Hematopoietic multipotent progenitor cell treated with erythropoietin and hydrocortisone succinate and interleukin-3 and kit ligand, for 4 days (in vitro differentiated cells): ENCODE results near the gene TTL.
"Not testable (repeated sequence)": the region's sequence is repeated elsewhere in the genome, so short reads cannot be mapped to it uniquely, and the experiment has no call there.

Experiments
- DNase-seq: peaks from one replicate; pipeline ENCODE4 v3.0.0-alpha.2; 2015

The TTL gene

DNA sequence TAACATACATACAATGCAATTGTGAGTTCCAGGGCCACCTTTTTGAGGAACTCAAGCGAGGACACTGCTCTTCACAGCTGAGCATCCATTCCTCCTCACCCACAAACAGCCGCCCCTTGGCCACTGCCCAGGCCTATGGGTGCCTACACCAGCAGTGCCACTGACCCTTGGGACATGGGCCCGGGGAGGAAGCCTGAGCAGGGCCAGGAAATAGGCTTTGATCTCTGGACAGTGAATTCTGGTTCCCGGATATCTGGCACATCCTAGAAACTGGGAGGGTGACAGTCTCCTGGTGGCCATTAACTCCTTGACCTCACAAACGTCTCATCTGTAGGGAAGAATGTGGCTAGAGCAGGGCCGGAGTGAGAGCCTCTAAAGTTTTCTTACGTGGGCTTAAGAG, 5.5 kb upstream of the TTL start:
- no peak for DNase-seq

DNA sequence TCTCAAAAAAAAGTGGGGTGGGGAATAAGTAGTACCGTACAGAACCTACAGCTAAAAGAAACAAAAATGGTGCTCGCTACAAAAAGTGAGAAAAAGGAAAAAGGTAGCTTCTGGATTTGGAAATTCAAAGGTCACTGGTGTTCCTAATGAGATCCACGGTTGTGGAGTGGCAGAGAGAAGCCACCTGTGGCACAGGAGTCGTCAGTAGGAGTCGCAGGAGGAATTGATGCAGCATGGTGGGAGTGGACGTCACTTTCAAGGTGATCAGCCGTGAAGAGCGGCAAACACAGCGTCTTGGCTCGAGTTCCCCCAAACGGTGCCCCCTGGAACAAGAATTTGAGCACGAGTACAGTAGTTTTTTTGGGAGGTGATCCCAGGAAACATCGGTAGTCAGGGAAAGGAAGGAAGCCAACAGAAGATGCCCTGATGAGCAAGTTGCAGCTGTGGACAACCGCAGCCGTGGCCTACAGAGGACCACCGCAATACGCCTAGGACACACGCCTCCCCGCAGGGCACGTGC, 1.4 kb upstream of the TTL start:
- DNase-seq = no peak

DNA sequence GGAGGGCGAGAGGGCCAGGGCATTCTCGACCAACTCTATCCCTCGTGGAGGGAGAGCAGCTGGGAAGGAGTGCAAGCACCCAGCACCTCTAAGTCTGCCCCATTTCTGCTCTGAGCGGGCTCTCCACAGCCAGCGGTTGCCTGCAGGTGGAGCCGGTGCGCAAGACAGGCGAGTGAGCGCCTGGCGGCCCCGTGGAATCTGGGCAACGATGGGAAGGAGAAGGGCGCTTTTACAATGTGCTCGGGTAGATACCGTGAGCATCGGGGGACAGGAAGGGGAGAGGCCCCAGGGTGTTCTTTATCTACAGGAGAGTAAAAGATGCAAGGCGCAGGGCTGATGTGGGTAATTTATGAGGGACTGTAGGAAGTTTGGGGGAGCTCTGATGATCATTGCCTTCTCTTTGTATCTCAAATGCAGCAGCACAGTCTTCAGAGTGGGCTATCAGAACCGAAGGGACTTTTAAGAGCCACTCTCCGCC, 867 bp upstream of the TTL start:
- DNase-seq = peak; percentile 96

DNA sequence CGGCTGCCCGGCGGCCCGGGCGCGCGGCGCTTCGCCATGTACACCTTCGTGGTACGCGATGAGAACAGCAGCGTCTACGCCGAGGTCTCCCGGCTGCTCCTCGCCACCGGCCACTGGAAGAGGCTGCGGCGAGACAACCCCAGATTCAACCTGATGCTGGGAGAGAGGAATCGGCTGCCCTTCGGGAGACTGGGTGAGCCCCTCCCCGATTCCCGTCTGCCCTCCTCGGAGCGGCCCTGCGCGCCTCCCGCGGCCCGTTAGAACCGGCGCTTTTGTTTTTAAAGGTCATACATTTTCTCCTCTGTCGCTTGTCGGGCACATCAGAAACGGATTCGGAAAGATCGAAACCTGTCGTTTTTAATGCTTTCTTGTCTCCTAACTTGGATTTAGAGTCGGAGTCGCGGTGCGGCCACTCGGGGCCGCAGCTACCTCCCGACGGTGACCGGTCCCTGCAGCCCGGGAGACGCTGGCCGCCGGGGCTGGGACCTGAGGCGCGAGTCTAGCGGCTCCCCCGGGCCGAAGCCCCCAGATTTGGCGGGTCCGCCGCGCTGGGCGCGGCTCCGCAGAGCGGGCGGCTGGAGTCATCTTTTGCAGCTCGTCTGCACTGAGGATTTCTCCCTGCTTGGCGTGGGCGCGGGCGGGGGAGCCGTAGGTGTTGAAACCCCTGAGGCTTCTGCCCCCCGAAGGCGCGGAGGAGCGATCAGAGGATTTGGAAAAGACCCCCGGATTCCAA, 519 bp downstream of the TTL start:
- peak; percentile 64 for DNase-seq

DNA sequence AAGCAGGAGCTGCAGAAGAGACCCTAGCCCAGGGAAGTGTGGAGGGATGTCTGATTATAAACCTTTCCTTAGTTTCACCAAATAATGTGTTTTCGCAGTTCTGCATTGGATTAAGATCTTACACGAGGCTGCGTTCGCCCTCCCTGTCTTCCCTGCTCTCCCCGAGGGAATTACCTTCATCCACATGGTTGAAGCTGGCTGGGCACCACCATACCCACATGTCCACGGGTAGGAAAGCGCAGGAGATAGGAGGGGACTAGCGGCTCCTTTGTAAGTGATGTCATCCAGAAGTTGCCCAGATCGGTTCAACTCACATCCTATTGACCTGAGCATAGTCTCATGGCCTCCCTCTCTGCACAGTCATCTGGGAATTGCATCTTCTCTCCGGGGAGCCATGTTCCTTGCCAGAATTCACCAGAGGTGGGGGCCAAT, 1.1 kb downstream of the TTL start:
- peak; percentile 68 for DNase-seq

DNA sequence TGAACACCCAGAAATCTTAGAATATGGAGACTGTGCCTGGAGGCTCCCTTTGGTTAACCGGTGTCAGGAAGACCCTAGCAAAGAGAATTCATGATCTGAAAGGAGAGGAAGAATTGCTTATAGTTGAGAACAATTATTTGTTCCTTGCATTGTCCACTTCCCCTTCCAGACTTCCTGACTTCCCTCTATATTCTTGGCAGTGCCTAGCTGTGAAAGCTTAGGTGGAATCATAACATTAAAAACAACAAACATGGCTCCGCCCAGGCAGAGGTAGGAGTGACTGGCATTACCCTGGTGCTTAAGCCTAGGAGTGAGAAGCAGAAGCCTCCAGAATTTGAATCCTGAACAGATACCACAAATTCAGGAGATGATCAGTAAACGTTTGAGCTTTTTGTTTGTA, 1.9 kb downstream of the TTL start:
- DNase-seq = no peak

DNA sequence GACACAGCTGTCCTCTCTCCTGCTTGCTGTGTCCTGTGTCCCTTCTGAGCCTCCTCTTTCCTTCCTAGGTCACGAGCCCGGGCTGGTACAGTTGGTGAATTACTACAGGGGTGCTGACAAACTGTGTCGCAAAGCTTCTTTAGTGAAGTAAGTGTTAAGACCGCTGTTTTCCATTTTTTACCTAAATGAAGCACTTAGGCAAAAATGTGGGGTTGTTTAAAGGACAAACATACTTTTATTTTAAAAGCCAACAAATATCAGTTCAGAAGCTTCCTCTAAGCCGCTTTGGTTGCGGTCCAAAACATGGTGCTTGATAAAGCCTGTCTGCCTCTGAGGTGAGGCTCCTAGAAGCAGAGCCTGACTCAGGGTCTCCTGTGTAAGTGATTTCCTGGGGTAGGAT, 3.9 kb downstream of the TTL start:
- DNase-seq = no peak

DNA sequence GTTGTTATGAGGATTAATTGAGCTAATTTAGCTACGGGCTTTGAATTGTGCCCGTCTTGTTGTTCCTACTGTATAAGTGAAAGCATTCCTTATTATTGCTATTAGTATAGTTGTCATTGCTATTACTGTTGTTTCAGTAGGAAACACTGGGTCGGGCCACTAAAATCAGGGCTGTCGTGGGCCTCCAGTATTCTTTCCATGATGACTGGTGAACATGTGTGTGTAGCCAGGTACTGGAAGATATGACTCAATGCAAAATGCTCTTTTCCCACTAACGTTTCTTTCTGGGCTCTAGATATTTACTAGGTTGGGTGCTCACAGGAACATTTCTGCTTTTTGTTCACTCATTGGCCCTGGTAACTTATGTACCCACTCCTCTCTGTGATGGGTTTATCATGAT, 4.9 kb downstream of the TTL start:
- DNase-seq = no peak

DNA sequence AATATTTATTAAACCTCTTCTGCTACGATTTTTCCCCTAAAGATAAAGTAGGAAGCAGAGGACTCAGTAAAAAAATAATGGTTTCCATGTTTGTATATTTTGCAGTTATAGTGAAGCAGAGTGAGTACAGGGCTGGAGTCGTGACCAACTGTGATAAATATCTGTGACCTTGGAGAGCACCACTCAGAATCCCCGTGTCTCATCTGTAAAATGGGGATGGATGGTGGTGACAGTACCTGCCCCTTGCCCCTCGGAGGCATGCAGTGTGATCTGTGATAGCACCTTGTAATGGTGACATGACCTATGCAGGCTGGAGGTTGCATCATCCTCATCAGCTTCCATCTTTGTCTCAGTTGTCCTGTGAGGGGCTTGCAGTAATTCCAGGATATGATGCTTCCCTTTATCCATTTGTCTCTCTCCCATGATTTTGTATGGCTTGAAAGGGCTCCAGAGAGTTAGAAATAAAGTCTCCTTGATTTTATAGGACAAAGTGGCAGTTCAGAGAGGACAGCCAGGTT, 5.5 kb downstream of the TTL start:
- DNase-seq = no peak

DNA sequence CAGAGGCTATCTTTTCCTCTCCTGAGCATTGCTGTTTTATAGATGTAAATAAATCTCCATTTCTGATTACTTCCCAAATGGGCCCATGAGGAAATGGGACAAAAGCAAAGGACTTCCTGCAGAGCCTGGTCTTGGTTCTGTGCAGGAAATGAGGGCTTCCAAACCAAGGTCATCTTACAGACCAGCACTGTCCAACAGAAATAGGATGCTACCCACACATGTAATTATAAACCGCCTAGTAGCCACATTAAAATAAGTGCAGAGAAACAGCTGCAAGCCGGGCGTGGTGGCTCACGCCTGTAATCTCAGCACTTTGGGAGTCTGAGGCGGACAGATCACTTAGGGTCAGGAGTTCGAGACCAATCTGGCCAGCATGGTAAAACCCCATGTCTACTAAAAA, 6.2 kb downstream of the TTL start:
- DNase-seq = no peak

DNA sequence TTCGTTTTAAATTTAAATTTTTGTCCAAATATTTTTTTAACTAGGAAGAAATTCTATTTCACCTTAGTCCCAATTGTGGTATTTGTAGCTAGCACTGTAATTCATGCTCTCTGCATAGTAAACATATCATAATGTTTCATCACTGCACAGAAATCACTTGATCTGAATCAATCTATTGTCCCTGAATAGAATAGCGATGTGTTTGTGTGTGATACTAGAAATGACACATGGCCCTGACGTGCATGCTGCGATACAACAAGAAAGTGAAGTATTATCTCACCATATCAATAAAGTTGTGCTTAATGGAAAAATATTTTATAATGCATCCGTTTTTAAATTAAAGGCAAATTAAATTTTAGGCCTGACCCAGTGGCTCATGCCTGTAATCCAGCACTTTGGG, 10.0 kb downstream of the TTL start:
- DNase-seq = no peak

DNA sequence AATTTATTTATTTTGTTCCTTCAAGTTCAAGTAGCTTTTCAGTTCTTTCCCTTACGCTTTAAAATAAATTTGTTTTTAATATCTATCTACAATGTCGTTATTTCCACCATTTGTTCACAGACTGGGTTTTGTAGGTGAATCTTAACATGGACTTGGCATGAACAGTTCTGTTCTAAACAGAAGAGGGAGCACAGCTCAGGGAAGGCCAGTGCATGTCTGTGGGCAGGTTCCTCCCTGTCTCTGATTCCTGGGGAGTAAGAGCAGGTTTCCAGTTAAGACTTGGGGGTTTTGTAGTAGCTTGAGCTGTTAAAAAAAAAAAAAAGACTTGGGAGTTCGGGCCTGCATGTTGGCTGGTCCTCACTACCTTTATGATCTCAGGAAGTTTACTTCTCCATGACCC, 11.1 kb downstream of the TTL start:
- no peak for DNase-seq

DNA sequence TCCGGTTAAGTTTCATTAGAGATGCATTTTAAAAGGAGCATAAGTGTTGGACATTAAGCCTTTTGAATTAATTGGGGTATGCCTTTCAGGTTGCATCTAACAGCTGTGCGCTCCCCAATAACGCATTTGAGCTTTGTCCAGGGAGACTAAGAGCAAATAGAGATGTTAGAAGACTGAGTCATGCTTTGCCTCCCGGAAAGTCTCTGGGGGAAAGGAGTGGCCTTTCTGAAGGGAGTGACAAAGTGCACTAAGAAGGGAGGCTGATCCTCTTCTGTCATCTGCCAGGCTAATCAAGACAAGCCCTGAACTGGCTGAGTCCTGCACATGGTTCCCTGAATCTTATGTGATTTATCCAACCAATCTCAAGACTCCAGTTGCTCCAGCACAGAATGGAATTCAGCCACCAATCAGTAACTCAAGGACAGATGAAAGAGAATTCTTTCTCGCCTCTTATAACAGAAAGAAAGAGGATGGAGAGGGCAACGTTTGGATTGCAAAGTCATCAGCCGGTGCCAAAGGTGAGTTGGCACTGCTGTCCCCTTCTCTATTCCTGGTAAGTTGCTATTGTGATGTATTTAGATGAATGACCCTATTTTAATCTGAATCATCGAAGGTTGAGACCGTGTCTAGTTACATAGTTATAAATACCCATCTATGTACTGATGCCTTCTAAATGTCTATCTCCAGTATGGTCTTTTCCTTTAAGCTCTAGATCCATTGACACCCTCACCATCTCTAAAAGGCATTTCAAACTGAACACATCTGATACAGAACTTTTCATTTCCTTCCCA, 12.1 kb downstream of the TTL start:
- DNase-seq = peak; percentile 19

DNA sequence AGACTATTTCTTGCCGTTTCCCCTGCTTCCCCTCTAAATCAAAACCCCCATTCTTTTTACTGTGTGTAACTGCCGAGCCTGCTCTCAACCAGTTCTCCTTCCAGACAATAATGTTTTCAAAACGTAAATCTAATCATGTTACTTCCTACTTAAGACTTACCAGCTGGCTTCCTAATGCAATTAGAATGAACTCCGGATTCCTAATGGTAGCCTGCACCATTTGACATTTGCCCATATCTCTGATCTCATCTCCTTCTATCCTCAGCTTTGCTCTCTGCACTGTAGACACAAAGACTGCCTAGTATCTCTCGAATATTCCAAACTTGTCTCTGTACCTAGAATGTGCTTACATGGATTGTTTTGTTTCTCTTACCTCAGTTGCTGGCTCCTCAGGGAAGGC, 12.9 kb downstream of the TTL start:
- no peak for DNase-seq

DNA sequence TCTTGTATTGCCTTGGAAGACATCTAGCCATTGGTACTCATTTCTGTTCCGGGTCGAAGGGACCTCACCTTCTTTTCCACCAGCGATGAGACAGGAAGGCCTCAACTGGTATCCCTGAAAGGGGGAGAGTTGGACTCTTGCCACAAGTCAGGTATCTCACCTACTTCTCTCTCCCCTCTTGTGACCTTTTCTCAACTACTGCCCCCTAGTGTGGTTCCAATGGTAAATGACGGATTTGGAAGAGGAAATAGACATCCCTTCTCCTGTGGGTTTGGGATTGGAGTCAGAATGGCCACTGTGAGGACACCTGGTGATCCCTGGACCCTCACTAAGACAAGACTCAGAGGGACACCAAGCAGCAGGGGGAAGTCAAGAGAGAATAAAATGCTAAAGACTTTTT, 13.9 kb downstream of the TTL start:
- DNase-seq = not testable (repeated sequence)

DNA sequence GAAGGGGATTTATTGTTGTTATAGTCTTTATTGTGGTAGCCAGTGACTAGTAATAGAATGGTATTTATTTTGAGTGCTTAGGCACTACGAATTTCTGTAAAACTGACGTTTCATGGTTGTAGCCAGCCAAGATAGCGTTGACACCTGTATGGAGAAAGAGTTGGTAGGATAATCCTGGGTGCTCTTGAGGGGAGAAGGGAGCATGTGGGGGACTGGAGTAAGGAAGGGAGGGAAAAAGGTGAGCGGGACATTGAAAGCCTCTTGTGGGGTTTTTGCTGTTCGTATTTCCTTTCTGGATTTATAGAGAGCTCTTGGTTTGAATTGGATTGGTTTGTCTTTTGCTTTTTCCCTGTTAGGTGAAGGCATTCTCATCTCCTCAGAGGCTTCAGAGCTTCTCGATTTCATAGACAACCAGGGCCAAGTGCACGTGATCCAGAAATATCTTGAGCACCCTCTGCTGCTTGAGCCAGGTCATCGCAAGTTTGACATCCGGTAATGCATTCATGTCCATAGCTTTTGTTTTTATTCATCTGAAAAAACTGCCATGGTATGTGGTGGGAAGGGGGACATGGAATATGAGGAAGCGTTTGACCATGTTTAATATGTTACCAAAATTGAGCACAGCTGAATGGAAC, 19.0 kb downstream of the TTL start:
- DNase-seq = peak; percentile 87

DNA sequence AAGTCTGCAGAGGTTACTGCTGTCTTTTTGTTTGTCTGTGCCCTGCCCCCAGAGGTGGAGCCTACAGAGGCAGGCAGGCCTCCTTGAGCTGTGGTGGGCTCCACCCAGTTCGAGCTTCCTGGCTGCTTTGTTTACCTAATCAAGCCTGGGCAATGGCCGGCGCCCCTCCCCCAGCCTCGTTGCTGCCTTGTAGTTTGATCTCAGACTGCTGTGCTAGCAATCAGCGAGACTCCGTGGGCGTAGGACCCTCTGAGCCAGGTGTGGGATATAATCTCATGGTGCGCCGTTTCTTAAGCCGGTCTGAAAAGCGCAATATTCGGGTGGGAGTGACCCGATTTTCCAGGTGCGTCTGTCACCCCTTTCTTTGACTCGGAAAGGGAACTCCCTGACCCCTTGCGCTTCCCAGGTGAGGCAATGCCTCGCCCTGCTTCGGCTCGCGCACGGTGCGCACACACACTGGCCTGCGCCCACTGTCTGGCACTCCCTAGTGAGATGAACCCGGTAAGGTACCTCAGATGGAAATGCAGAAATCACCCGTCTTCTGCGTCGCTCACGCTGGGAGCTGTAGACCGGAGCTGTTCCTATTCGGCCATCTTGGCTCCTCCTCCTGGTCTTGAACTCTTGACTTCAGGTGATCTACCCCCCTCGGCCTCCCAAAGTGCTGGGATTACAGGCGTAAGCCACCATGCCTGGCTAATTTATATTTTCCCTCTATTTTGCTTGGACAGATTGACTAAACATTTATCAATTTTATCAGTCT, 27.5 kb downstream of the TTL start:
- DNase-seq = not testable (repeated sequence)

DNA sequence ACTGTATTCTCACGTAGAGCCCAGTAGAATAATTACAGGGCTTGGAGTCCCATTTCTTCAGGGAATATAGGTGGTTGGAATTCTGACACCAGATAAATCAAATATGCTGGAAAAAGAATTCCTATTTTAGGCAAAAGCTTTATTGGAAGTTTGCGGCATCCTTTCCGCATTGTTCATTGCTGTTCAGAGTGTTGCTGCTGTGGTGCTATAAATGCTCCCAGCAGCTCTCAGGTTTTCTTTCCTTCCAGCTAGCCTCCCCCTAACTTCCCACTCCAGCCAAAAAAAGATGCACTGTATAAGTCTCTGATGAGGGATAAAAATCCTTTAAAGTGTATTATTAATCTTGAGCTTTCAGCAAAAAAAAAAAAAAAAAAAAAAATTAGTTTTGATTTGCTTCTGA, 34.8 kb downstream of the TTL start:
- no peak for DNase-seq

DNA sequence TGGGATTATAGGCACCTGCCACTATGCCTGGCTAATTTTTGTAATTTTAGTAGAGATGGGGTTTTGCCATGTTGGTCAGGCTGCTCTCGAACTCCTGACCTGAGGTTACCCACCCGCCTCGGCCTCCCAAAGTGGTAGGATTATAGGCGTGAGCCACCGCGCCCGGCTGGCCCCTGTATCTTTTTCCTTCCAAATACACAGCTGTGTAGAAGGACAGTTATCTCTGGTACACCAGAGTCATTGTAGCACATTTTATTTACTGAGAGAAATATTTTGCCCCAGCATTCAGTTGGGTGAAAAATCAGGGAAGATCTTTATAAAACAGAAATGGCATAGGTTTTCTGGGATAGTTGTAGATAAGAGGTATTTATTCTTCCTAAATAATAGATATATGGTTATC, 36.9 kb downstream of the TTL start:
- DNase-seq = peak; percentile 40

DNA sequence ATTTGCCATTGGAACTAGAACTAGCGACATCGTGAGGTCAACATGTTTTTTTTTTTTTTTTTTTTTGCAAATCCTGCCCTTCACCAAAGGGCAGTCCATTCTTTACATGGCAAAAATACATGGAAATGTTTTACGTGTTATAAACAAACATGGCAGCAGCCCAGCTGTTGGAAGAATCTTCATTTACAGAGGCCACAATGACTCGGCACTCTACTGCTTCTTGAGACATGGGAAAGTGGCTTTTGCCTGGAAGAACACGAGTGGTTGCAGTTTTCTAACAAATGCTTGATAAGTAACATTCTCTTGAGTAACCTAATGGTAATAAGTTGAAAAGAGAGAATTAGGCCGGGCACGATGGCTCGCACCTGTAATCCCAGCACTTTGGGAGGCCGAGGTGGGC, 37.5 kb downstream of the TTL start:
- peak; percentile 33 for DNase-seq

DNA sequence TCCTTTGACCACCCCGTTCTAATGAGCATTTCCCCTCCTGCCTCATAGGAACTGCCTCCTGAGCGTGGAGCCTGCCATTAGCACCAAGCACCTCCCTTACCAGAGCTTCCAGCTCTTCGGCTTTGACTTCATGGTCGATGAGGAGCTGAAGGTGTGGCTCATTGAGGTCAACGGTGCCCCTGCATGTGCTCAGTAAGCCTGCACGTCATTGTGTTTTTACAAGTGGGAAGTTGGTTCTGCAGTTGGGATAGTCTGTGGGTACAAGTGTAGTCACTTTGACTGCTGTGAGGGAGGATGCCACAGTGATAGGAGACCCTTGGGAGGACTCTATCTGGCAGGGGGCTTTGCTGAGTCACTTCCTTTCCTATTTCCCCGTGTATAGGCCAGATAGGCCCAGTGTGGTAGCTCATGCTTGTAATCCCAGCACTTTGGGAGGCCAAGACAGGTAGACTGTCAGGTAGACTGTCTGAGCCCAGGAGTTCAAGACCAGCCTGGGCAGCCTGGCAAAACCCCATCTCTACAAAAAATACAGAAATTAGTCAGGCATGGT, 38.4 kb downstream of the TTL start:
- peak; percentile 66 for DNase-seq

DNA sequence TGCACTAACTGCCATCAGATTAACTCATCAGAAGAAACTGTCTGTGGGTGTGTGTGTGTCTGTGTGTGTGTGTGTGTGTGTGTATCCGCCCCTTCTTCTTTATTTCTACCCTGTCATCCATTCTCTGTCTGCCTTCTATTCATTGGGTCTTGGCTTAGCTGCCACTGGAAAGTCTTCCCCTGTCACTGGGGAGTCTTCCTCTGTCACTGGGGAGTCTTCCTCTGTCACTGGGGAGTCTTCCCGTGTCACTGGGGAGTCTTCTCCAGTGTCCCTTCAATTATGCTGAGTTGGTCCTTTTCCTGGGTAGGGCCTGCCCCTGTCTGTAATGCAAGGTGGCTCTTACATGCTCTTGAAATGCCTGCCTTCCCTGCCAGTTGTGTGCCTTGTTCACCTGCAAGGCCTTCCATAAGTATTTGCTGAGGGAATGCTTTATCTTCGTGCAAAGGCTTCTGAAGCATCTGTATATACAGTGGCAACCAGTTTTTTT, 41.4 kb downstream of the TTL start:
- DNase-seq = no peak
